ENCODE data around the gene USP36.

Gene USP36

DNA sequence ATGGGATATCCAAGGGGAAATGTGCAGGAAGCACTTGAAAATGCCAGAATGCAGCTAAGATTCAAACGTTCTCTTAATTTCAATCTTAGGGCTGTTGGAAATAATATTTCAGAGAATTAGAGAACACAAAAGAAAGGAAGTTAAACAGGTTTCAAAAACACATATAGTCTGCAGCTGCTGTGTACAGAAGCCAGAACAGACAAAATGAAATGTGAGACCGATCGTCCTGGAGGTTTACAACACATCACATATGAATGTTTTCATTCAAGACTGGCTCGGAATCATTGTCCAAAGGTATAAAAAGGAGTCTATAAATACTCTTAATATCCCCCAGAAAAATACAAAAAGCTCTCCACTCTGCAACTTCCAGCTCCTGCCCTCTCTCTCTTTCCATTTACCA lies 72.8 kb downstream of the USP36 start:
- TF ChIP-seq SUZ12 (IDR thresholded peaks at IDR 0.05; ENCODE audit: extremely low read depth, insufficient read depth, insufficient read length), result no peak
- no peak for TF ChIP-seq ZNF274 (IDR thresholded peaks at IDR 0.05; ENCODE audit: low read depth, low read length)
- no peak for TF ChIP-seq YY1 (IDR thresholded peaks at IDR 0.05; ENCODE audit: insufficient read depth, insufficient read length)
- Histone ChIP-seq H3K9ac (ENCODE audit: insufficient read length, low read depth) (no peak overlapping the region), H3K9me3 (ENCODE audit: insufficient read depth, low read length) (no peaks in the 10 kb centered on the region), H3K4me1 (ENCODE audit: insufficient read depth, insufficient read length) (no peaks in the 10 kb centered on the region), H3K27me3 (ENCODE audit: insufficient read depth, insufficient read length) (no peaks in the 10 kb centered on the region), H3K4me3 (ENCODE audit: insufficient read length, low read depth) (no peak overlapping the region), H3K36me3 (ENCODE audit: insufficient read depth, insufficient read length, low read length) (no peaks in the 10 kb centered on the region)
- DNase-seq (ENCODE audit: low read depth, low spot score), result no peak

DNA sequence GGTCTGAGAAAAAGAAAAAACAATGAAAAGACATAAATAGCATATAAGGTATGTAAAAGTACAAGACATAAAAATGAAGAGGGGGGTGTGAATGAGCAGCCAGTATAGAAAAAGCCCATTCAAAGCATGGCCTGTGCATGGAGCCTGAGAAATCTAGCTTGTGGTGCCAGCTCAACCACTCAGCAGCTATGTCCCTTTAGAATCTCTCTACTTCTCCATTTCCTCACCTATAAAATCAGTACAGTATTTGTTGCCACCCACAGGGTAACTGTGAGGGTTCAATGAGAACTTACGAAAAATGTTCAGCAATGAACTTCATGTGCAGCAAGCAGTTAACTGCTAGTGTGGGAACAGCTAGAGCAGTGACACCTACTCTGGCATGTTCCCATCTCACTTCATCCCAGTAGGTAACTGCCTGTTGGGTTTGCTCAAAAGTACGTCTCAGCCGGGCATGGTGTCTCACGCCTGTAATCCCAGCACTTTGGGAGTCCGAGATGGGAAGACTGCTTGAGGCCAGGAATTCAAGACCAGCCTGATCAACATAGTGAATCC lies 73.8 kb downstream of the USP36 start:
- Histone ChIP-seq H3K27me3 (ENCODE audit: insufficient read depth, insufficient read length) (no peaks in the 10 kb centered on the region), H3K36me3 (ENCODE audit: insufficient read depth, insufficient read length, low read length) (no peaks in the 10 kb centered on the region), H3K4me3 (ENCODE audit: insufficient read length, low read depth) (no peak overlapping the region), H3K4me1 (ENCODE audit: insufficient read depth, insufficient read length) (no peaks in the 10 kb centered on the region), H3K9ac (ENCODE audit: insufficient read length, low read depth) (no peak overlapping the region), H3K9me3 (ENCODE audit: insufficient read depth, low read length) (no peaks in the 10 kb centered on the region)
- TF ChIP-seq ZNF274 (IDR thresholded peaks at IDR 0.05; ENCODE audit: low read depth, low read length) (no peak), SUZ12 (IDR thresholded peaks at IDR 0.05; ENCODE audit: extremely low read depth, insufficient read depth, insufficient read length) (no peak)
- DNase-seq (ENCODE audit: low read depth, low spot score), result no peak

DNA sequence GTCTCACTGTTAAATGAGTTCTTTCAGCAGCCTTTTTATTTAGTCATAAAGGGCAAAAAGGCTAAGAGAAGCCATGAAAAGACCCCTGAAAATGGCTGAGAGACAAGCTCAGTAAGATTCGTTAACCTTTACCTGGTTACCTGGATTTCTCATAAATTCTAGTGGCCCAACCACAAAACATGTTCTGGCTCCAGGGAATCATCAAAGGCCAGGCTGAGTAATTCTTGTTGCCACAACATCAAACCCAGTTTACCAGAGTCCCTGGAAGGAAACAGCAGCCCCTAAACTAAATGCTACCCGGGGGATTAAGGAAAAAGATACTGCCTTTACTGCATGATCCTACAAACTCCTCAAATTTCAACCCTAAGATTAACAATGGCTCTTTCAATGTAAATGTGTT lies 74.4 kb downstream of the USP36 start:
- Histone ChIP-seq H3K4me3 (ENCODE audit: insufficient read length, low read depth) (no peak overlapping the region), H3K9ac (ENCODE audit: insufficient read length, low read depth) (no peak overlapping the region), H3K27me3 (ENCODE audit: insufficient read depth, insufficient read length) (no peaks in the 10 kb centered on the region), H3K36me3 (ENCODE audit: insufficient read depth, insufficient read length, low read length) (no peaks in the 10 kb centered on the region), H3K9me3 (ENCODE audit: insufficient read depth, low read length) (no peaks in the 10 kb centered on the region), H3K4me1 (ENCODE audit: insufficient read depth, insufficient read length) (no peaks in the 10 kb centered on the region)
- no peak for DNase-seq (ENCODE audit: low read depth, low spot score)
- no peak for TF ChIP-seq YY1 (IDR thresholded peaks at IDR 0.05; ENCODE audit: insufficient read depth, insufficient read length)
- no peak for TF ChIP-seq ZNF274 (IDR thresholded peaks at IDR 0.05; ENCODE audit: low read depth, low read length)
- no peak for TF ChIP-seq SUZ12 (IDR thresholded peaks at IDR 0.05; ENCODE audit: extremely low read depth, insufficient read depth, insufficient read length)

DNA sequence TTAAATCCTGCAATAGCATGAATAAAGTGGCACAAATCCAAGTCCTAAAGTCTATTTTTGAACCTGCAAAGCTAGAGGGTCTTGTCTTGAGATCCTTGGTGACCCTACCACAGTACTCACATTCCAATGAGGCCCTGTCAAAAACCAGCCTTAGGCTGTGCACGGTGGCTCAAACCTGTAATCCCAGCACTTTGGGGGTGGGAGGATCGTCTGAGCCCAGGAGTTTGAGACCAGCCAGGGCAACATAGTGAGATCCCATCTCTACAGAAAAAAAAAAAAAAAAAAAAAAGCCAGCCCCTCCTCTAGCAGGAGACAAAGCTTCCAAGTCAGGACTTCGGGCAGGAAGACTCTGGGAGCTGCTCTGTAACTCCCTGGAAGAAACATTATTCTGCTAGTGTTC lies 74.8 kb downstream of the USP36 start:
- Histone ChIP-seq H3K9me3 (ENCODE audit: insufficient read depth, low read length) (no peaks in the 10 kb centered on the region), H3K4me1 (ENCODE audit: insufficient read depth, insufficient read length) (no peaks in the 10 kb centered on the region), H3K27me3 (ENCODE audit: insufficient read depth, insufficient read length) (no peaks in the 10 kb centered on the region), H3K9ac (ENCODE audit: insufficient read length, low read depth) (no peak overlapping the region), H3K36me3 (ENCODE audit: insufficient read depth, insufficient read length, low read length) (no peaks in the 10 kb centered on the region), H3K4me3 (ENCODE audit: insufficient read length, low read depth) (no peak overlapping the region)
- TF ChIP-seq ZNF274 (IDR thresholded peaks at IDR 0.05; ENCODE audit: low read depth, low read length), result no peak
- no peak for TF ChIP-seq SUZ12 (IDR thresholded peaks at IDR 0.05; ENCODE audit: extremely low read depth, insufficient read depth, insufficient read length)
- no peak for TF ChIP-seq YY1 (IDR thresholded peaks at IDR 0.05; ENCODE audit: insufficient read depth, insufficient read length)
- DNase-seq (ENCODE audit: low read depth, low spot score), result no peak

DNA sequence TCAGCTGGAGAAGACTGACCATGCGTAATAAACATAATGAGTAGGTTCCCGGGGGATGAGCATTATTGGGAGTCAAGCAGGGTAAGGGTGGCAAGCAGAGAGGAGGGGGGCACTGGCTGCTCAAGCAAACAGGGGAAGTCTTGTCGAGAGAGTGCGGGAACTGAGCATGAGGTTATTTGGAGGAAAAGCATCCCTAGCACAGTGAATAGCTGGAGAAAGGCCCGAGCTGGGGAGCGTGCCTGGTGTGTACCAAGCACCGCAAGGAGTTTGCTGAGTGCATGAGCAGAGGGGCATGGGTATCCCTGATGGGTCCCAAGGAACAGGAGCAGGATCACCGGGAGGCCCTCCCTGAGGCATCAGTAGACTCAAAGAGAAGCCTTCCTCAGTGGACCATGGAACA lies 75.7 kb downstream of the USP36 start:
- Histone ChIP-seq H3K9ac (ENCODE audit: insufficient read length, low read depth) (no peak overlapping the region), H3K4me1 (ENCODE audit: insufficient read depth, insufficient read length) (no peaks in the 10 kb centered on the region), H3K9me3 (ENCODE audit: insufficient read depth, low read length) (no peaks in the 10 kb centered on the region), H3K36me3 (ENCODE audit: insufficient read depth, insufficient read length, low read length) (no peaks in the 10 kb centered on the region), H3K4me3 (ENCODE audit: insufficient read length, low read depth) (no peak overlapping the region), H3K27me3 (ENCODE audit: insufficient read depth, insufficient read length) (no peaks in the 10 kb centered on the region)
- TF ChIP-seq YY1 (IDR thresholded peaks at IDR 0.05; ENCODE audit: insufficient read depth, insufficient read length) (no peak), SUZ12 (IDR thresholded peaks at IDR 0.05; ENCODE audit: extremely low read depth, insufficient read depth, insufficient read length) (no peak), ZNF274 (IDR thresholded peaks at IDR 0.05; ENCODE audit: low read depth, low read length) (no peak)
- no peak for DNase-seq (ENCODE audit: low read depth, low spot score)

DNA sequence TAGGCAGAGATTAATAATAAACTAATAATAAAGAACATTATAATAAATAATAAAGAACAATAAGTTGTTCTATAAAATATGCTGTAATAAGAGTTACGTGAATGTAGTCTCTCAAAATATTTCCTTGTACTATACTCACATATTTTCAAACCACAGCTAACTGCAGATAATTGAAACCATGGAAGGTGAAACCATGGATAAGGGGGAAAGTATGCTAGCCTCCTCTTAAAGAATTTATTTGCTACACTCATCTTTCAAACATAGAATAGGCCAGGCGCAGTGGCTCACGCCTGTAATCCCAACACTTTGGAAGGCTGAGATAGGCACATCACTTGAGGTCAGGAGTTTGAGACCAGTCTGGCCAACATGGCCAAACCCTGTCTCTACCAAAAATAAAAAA lies 77.1 kb downstream of the USP36 start:
- no peak for TF ChIP-seq YY1 (IDR thresholded peaks at IDR 0.05; ENCODE audit: insufficient read depth, insufficient read length)
- no peak for TF ChIP-seq SUZ12 (IDR thresholded peaks at IDR 0.05; ENCODE audit: extremely low read depth, insufficient read depth, insufficient read length)
- no peak for TF ChIP-seq ZNF274 (IDR thresholded peaks at IDR 0.05; ENCODE audit: low read depth, low read length)
- H3K9me3 ChIP-seq (ENCODE audit: insufficient read depth, low read length), result no peaks in the 10 kb centered on the region
- no peaks in the 10 kb centered on the region for H3K36me3 ChIP-seq (ENCODE audit: insufficient read depth, insufficient read length, low read length)
- no peak overlapping the region for H3K4me3 ChIP-seq (ENCODE audit: insufficient read length, low read depth)
- no peaks in the 10 kb centered on the region for H3K4me1 ChIP-seq (ENCODE audit: insufficient read depth, insufficient read length)
- no peak for DNase-seq (ENCODE audit: low read depth, low spot score)
- H3K27me3 ChIP-seq (ENCODE audit: insufficient read depth, insufficient read length), result no peaks in the 10 kb centered on the region
- H3K9ac ChIP-seq (ENCODE audit: insufficient read length, low read depth), result no peak overlapping the region

DNA sequence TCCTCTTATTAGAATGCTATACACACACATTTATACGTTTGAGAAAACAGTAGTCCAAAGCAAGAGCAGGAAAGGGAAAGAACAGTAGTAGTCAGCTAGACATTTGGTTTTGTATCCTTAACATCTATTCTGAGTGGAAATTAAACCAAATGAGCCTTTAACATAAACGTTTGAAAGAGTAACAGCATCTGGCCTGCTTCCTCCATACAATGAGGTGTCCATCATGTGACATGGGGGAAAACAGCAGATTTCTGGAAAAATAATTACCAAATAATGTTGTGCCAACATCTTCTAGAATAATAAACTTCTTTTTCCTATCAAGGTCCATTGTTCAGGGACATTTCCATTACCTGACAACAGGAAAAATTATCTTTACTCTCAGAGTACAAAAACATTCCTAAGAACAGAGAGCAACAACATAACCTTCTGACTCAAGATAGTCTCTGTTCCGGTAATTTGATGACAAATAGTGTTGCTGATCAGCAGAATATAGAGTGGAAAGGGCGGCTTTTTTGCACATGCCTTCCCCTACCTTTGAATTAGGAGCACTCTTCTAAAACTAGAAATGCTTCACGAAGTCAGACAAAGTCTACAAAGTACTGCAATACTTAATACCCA lies 78.7 kb downstream of the USP36 start:
- peaks cover 2% of the 10 kb centered on the region for H3K4me1 ChIP-seq (ENCODE audit: insufficient read depth, insufficient read length)

More for the DNA sequence above, 78.7 kb downstream of the USP36 start:
- no peak for DNase-seq (ENCODE audit: low read depth, low spot score)
- H3K27me3 ChIP-seq (ENCODE audit: insufficient read depth, insufficient read length), result no peaks in the 10 kb centered on the region
- no peak for TF ChIP-seq YY1 (IDR thresholded peaks at IDR 0.05; ENCODE audit: insufficient read depth, insufficient read length)
- TF ChIP-seq ZNF274 (IDR thresholded peaks at IDR 0.05; ENCODE audit: low read depth, low read length), result no peak
- no peak for TF ChIP-seq SUZ12 (IDR thresholded peaks at IDR 0.05; ENCODE audit: extremely low read depth, insufficient read depth, insufficient read length)
- H3K9me3 ChIP-seq (ENCODE audit: insufficient read depth, low read length), result no peaks in the 10 kb centered on the region
- H3K36me3 ChIP-seq (ENCODE audit: insufficient read depth, insufficient read length, low read length), result no peaks in the 10 kb centered on the region
- no peak overlapping the region for H3K4me3 ChIP-seq (ENCODE audit: insufficient read length, low read depth)
- no peak overlapping the region for H3K9ac ChIP-seq (ENCODE audit: insufficient read length, low read depth)
